GM21447 (cell line): Measurements from ENCODE around the gene ARHGEF28.

Source experiments
- ATAC-seq: cut with Tn5 transposase; IDR thresholded peaks from one replicate; pipeline ENCODE4 v1.9.1; 2021; ENCODE audit not compliant: unreplicated experiment

The ARHGEF28 gene

GRCh38 chr5:73619606-73620333, 6.2 kb upstream of the ARHGEF28 start:
- ATAC-seq: no peak

DNA sequence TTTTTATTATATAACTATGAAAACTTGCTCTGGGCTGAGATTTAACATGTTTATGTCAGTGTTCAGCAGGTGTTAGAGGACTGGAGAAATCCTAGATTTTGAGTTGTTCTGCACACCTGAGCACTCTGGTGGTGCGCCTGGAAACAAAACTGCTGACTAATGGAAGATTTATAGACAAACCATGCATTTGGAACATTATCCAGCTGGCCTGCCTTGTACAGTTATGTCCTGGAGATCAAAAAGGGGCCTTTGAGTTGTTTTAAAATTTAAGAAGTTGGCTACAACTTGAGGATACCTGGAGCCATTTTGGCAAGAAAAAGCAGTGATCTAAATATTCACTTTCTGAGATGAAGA, 5.7 kb upstream of the ARHGEF28 start:
- ATAC-seq: no peak

- ATAC-seq: no peak
Observed at GRCh38 chr5:73623060-73623459, 2.9 kb upstream of the ARHGEF28 start.

DNA sequence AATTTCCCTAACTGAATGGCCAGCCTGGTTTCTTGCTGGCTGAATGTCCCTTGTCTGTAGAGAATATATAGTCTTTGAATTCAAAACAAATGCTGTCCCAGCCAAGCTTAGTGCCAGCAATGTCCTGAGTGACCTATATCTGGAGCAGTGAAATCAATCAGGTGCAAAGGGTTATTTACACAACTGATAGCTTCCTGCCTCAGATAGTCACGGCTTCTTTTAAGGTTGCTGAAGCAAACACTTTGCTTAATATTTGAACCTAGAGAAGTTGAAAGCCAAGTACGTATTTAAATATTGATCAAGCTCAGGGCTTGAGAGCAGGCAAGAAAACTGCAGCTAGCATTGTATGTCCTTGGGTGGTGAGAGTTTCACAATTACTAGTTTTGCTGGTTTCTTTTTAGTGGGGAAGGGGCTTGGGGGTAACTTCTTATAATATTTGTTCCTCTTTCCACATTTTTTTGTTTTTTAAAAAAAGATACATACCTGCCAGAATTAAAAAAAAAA, 2.0 kb upstream of the ARHGEF28 start:
- no peak for ATAC-seq

DNA sequence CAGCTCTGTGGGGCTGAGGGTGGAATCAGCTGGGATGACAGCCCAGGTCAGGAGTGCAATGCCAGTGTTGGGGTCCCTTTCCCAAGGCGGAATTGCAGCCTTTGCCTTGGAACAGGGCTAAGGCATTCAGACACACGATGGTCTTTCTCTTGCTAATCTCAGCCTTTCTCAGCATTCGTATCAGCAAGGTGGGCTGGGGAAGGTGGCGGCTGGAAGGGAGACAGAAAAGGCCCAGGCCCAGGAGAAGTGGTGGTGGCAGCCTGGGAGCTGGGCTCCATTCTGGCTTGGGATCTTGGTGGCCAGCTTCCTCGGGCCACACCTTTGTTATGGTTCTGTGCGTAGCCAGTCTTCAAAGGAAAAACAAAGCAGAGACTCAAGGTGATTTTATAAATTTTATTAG, 1.1 kb upstream of the ARHGEF28 start:
- ATAC-seq: no peak

DNA sequence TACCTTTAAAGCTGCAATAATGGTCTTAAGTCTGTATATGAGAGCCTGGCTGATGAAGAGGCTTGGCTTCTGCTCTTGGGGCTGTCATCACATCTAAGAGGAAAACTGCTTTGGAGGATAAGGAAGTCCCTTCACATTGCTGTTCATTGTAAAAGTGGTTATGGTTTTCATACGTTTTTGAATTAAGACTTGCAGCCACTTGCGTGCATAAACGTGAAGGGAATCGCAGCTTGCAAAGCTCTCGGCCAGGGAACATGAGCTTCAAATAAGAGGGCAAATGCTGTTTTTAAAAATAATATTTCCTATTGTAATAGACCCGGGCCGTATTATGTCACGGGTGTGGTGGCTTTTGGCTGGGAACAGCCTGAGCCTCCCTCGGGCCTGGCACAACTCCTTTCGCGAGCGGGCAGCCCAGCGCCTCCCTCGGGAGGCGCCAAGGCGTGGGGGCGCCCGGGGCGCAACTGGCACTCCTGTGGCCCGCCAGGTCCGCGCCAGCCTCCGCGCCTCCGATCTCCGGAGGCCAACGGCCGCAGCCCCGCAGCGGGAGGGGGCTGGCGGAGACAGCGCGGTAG, 538 bp upstream of the ARHGEF28 start:
- ATAC-seq: peak; percentile 13

- ATAC-seq: no peak
Observed at GRCh38 chr5:73626814-73627313, 868 bp downstream of the ARHGEF28 start.

DNA sequence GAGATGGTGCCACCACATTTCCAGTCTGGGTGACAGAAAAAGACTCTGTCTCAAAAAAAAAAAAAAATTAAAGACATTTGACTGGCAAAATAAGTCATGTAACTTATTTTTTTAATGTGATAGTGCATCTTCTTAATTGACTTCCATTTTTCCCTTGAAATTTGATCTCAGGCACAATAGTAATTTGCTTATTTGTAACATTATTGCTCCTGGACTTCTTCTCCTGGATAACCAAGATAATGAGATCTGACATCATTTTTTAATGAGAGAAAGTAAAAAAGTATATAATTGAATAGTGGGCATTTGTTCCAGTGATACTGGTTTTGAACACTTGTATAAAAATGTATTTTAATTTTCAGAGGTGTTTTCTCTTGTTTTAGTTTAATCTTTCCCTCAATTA, 3.5 kb downstream of the ARHGEF28 start:
- no peak for ATAC-seq

- no peak for ATAC-seq
Observed at GRCh38 chr5:73630765-73631164, 4.8 kb downstream of the ARHGEF28 start.

DNA sequence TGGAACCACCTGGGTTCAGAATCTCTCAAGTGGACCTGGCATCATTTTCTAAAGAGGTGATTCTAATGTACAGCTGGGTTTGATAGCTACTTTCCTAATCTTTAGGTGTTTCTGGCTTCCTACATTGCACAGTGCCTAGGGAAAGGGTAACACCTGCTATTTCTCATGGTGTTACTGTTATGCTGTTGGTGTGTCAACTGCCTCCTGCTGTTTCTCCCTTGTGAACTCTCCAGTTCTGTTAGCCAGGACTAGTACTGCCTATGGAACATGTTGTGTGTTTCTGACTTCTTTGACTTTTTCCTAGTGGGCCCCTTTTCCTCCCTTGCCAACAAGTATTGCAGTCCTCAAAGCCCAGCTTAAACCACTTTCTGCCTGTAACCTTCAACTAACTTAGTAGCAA, 5.5 kb downstream of the ARHGEF28 start:
- no peak for ATAC-seq

- no peak for ATAC-seq
Observed at GRCh38 chr5:73633060-73633459, 7.1 kb downstream of the ARHGEF28 start.

DNA sequence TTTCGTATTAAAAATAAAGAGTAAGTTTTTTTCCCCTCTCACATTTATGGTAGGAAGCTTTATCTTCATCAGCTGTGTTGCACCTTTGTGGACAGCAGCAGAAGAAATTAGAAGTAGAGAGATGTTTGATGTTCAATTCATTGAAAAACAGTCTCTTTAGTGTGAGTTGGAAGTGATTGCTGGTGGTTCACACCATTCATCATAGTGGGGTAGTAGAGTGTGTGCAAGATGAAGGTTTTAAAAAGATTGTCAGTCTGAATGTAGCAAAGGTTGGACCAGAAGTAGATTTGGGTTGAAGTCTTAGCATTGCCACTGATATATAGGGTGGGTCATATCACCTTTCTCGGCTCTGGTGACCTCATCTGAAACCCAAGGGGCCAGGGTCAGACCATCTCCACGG, 10.4 kb downstream of the ARHGEF28 start:
- ATAC-seq: no peak

DNA sequence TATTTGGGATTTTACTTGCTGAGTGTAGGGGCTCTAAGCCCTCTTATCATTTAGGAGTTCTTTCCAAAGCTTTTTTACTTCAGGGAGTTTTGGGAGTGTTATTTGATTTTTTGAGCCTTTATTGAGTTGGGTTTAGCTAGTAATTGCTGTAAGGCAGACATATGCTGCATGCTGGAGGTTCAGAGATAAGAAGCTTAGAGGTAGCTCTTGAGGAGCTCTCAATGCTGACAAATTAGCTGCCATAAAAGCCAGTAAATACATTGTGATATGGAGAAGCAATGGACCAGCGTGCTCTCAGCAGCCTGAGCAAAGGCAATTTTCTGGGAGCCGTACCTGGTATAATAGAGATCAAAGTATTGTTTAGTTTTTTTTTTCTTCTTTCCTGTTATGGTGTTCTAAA, 11.6 kb downstream of the ARHGEF28 start:
- ATAC-seq: no peak

- no peak for ATAC-seq
Observed at GRCh38 chr5:73638344-73639095, 12.5 kb downstream of the ARHGEF28 start.

DNA sequence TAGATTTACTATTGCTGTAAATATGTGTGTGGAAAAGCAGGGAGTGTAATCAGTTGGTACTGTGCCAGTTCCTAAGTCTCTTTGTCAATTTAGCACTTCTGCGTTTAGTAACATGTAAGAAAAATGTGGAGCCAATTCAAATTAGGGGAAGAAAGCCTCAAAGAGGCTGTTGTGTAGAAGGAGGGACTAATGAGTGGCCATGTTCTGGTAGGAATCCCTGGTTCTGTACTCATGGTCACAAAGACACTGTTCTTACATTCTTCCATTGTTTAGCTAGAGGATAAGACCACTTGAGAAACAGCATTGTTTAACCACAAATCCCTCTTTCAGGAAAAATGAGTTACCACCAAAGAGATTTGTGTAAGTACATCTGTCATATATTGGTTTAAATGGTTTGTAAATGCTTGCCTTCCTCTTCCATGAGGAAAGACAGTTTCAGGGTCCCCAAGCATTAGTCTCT, 14.9 kb downstream of the ARHGEF28 start:
- ATAC-seq: no peak

DNA sequence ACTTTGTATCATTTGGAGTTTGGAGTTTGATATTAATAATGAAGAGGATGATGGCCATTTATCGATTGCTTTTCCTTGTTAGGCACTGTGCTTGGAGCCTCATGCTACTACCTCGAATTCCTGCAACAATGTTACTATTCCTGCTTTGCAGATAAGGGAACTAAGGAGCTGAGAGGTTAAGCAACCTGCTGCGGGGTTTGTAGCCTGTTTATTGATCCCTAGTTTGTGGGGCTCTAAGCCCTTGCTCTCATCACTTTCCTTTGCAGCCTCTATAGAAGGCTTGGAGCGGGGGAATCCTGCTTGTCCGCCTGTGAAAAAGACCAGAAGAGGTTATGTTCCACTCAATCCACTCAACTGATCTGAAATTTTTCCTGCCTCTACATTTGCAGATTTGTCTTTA, 15.8 kb downstream of the ARHGEF28 start:
- no peak for ATAC-seq

GRCh38 chr5:73642344-73642743, 16.3 kb downstream of the ARHGEF28 start:
- no peak for ATAC-seq

DNA sequence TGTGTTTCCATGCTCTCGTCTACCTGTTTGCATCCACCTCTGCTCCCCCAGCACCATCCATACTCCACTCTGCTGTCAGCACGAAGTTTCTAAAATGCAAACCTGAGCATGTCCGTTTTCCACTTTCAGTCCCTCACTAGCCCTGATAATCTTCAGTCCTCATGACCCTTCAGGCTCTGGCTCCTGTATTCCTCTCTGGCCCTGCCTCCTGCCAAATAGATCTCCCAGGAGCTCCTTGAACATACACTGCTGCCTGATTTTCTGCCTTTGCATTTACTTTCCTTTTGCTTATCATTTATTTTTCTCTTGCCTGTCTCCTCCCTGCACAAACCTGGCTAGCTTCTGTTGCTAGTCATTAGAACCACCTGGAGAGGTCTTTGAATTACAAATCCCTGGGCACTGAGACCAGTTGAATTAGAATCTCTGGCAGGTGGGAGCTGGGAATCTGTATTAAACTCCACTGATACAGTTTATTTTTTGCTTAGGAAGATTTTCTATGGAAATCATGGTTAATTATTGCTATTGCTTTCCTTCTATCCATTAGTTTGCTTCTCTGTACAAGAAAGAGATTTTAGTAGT, 18.5 kb downstream of the ARHGEF28 start:
- no peak for ATAC-seq

DNA sequence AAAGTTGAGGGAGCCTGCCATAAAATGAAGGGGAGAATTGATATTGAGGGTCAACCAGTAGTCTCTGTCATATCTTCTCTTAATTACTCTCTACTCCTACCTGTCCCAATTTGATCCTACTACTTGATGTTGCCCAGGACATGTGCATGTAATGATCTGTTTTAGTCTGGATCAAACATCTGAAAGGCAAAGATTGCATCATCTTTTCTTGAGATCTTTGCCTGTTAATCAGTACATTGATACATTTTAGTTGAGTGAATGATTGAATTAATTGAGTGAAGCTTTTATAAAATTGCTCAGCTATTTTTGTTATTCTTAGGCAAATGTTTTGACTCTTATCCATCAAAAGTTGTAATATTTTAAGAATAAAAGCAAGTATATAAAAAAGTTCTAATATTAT, 21.7 kb downstream of the ARHGEF28 start:
- no peak for ATAC-seq

GRCh38 chr5:73648515-73648914, 22.5 kb downstream of the ARHGEF28 start:
- no peak for ATAC-seq

DNA sequence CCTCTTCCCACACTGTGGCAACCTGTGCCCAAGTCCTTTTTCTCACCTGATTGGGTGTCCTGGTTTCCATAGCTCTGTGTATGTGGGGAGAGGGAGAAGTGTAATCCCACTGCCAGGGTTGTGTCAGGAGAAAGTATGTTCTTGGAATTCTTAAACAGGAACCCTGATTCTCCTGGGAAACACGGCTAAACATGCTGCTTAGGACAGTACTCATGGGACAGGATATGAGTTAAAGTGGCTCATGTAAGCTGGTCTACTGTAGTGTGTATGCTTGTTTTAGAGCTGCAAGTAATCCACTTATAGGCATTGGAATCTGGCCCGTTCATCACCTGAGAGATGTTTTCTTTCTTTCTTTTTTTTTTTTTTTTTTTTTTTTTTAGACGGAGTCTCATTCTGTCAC, 23.9 kb downstream of the ARHGEF28 start:
- no peak for ATAC-seq

- no peak for ATAC-seq
Observed at GRCh38 chr5:73652391-73652790, 26.4 kb downstream of the ARHGEF28 start.
